ENCODE results near the gene ZNF408.
A peak's percentile ranks its signal among the peaks of the same experiment; 100 is the strongest.

ZNF408 gene

DNA sequence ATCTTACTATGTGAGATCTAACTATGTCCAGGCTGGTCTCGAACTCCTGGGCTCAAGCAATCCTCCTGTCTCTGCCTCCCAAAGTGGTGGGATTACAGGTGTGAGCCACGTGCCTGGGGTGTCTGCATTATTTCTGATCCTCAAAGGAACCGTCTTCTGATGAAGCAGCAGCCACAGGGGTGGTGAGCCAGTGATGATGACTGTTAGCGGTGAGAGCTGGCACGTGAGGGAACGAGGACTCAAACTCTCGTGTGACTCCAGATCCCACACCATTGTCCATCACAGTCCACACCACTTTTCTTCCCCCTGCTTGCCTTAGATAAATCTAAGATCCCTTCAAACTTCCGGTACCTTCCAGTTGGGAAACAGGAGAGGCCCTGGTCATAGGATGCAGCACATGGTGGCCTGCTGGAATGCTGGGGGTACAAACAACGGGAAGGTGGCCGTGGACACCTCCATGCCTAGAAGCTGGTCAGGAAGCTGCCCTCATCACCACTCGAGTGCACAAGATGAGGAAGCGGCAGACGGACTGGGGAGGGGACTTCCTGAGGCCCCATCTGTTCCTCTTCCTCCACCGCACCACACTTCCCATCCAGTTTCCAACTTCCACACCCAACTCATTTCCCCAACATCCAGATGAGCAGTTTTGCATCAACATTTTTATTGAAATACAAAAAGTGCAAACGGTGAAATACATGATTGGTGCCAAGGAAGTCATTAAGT is 24.2 kb upstream of the ZNF408 start:
- peak; percentile 29 for DNase-seq

DNA sequence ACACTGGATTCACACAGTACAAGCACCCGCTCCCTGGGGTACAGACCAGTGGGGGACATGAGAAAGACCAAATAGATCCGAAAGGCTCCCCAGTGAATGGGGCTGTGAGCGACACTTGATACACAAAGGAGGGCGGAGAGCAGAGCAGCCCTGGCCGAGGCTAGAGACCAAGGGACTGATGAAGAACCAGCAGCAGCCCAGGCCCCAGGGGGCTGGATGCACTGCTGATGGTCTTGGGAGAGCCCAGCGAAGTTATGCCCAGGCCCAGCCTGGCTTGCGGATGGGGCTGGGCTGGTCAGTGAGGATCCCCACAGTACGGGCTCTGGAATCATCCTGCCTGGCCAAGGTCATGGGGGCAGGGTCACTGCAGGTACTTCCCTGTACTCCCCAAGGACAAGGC is 23.7 kb upstream of the ZNF408 start:
- DNase-seq, result no peak

DNA sequence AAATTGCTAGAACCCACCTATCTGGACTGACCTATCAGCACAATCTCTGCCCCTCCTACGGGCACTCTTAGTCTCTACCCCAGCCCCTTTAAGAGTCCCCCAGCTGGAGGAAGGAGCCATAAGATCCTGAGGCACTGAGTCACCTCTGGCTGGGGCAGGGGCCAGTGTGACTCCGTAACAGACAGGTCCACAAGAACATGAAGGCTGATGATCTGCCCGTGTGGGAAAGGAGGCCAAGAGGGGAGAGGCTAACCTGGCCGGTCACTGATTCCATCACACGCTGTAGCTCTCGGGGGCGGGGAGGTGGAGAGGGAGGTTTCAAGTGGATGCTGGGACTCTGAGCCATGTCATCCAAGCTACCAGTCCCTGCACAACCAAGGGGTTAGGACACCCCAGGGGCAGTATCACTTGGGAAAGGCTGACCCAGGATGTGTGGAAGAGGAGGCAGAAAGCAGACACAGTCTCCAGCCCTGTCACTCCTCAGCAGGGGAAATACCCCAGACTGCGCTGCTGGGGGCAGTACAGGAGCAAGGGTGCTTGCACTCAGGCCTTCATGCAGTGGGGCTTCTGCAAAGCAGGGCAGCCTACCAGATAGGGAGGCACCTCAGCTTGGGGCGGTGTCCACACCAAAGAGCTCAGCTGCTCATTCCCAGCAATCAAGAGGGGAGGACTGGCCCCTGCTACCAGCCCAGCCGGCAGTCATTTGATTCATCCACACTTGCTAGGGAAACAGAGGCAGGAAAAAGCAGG is 22.7 kb upstream of the ZNF408 start:
- no peak for DNase-seq

GRCh38 chr11:46678741-46679130 is 22.1 kb upstream of the ZNF408 start:
- no peak for DNase-seq

DNA sequence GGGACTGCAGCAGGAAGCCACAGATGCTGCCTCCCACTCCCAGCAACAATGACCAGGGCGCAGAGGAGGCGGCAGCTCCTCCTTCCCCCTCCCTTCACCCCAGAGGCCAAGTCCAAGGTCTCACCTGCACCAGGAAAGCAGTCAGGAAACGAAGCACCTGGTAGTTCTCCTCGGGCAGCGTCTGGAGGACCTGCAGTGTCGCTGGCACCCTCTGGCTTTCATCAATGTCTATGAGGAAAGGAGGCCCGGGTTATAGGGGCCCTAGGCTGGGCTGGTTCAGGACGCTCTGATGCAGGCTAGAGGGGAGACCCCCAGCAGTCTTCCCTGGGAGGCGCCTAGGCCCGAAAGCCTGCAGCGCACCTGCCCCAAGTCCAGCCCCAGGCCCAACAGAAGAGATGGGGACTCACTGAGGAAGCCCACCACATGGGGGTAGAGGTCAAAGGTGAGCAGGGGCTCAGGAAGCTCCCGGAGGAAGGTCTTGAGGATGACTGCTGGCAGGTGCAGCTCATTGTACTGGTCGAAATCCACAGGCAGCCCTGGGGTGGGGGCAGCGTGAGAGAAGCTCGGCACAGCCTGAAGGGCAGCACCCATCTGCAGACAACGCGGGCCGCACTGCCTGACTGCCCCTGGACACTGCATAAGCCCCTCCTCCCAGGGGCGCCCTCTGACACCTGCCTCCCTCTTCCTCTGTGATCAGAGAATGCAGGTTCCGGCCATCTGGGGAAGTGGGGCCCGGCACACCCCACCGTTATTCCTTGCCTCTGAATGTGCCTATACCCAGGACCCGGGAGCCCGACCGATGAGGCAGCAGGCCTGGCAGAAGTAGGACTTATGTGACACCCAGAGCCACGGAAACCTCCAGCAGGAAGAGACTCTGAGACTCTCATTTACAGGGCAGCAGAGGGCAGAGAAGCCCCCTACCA is 21.3 kb upstream of the ZNF408 start:
- DNase-seq, result no peak

DNA sequence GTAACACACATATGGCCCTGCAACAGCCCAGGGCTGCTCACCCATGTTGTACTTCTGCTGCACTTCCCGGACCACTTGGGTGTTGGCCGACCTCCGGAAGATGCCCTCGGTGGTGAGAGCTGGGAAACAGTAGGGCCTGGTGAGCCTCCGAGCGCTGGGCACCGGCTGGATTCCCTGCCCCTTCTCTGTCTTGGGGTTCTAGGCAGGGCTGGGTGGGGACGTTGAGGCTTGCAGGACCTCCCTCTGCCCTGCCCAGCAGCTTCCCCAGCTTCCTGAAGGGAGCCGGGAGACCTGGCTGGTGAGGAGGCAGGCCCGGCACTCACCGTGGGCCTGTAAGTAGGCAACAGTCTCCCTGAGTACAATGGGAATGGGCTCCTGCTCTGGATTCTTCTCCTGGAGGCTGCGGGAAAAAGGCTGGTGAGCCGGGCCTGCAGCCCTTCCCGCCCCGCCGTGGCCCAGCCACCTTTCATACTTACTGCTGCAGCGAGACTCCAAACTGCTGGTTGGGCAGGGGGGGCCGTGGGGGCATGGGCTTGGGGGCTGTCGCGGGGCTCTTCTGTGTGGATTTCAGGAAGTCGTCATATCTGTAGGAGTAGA is 20.6 kb upstream of the ZNF408 start:
- DNase-seq, result no peak

- DNase-seq, result no peak
Measured at GRCh38 chr11:46680815-46681214, 20.0 kb upstream of the ZNF408 start.

- no peak for DNase-seq
Measured at GRCh38 chr11:46681814-46682213, 19.0 kb upstream of the ZNF408 start.

- DNase-seq, result no peak
Measured at GRCh38 chr11:46682773-46683752, 17.8 kb upstream of the ZNF408 start.

DNA sequence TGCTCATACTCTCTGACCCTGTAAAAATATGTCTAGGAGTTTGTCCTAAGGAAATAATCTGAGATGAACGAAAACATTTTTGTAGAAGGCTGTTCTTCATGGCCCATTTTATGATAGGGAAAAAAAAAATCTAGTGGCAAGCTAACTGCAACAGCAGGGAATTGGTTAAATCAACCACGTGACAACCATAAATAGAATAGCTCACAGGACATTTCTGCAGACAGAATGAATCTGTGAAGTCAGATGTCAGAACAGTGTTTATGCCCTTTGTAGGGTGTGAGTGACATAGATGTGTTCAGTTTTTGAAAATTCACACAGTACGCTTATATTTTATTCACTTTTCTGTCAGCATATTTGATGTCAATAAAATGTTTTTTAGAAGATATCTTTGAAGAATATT is 16.5 kb upstream of the ZNF408 start:
- no peak for DNase-seq

- no peak for DNase-seq
Measured at GRCh38 chr11:46686886-46687795, 13.7 kb upstream of the ZNF408 start.

- DNase-seq, result no peak
Measured at GRCh38 chr11:46690702-46691101, 10.1 kb upstream of the ZNF408 start.

- no peak for DNase-seq
Measured at GRCh38 chr11:46692450-46692849, 8.4 kb upstream of the ZNF408 start.

DNA sequence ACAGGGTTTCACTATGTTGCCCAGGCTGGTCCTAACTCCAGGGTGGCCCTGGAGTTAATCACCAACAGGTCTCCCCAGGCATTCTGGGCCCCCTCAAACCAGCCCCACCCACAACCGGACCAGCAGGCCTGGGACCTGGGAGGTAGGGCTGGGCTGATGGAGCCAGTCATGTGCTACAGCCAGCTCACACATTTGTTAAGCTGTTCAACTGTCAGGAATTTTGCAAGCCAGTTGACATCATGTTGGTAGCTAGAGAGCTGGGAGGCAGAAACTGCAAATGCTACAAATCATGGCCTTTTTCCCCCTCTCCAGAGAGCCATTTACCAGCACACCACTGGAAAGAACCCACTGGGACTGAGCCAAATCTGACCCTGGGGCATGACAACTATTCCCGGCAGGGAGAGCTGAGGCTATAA is 7.2 kb upstream of the ZNF408 start:
- DNase-seq, result no peak

GRCh38 chr11:46694072-46694471 is 6.8 kb upstream of the ZNF408 start:
- DNase-seq, result no peak

GRCh38 chr11:46694607-46695006 is 6.2 kb upstream of the ZNF408 start:
- no peak for DNase-seq

GRCh38 chr11:46695345-46696211 is 5.3 kb upstream of the ZNF408 start:
- DNase-seq, result no peak

GRCh38 chr11:46696212-46696558 is 4.6 kb upstream of the ZNF408 start:
- DNase-seq, result no peak

- no peak for DNase-seq
Measured at GRCh38 chr11:46697303-46697702, 3.5 kb upstream of the ZNF408 start.

DNA sequence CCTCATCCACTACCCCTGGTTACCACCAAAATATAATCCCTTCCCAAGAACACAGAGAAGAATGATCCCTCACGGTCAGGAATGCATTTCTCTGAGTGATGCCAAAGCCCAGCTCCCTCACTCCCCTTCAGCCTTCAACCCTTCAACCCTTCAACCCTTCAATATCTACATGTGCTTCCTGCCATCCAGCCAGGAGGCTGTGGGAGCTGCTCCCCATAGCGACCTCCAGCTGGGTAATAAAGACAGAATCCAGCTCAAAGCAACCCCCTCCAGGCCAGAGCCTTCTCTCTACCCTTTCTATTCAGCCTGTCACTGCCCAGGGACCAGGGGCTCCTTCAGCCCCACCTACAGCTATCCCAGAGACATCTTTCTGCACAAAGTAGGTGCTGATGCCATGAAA is 3.1 kb upstream of the ZNF408 start:
- no peak for DNase-seq
